ENCODE results near the gene RPS6KA4.

RPS6KA4 gene

GRCh38 chr11:64366751-64367150 lies 7.8 kb downstream of the RPS6KA4 start:
- DNase-seq (ENCODE audit: low read depth in 2 of 2), result no peak

DNA sequence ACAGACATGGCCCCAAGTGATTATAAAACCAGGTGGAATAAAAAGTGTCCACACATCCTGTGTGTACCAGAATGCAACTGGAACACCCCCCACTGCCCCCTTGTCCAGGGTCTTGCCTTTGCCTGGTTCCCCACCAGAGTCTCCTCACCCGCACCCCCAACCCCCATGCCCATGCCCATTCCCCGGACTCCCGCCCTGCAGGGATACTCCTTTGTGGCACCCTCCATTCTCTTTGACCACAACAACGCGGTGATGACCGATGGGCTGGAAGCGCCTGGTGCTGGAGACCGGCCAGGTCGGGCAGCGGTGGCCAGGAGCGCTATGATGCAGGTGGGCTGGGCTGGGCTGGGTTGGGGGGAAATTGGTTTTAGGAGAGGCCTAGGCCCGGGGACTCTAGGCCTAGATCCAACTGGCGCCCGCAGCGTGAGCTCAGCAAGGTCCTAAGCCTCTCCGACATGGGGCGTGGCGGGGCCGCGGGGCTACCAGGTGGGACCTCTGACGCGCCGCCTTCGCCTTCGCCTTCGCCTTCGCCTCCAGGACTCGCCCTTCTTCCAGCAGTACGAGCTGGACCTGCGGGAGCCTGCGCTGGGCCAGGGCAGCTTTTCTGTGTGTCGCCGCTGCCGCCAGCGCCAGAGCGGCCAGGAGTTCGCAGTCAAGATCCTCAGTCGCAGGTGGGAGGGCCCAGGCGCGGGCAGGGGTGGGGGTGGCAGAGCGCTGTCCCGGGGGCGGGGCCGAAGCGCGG lies 9.1 kb downstream of the RPS6KA4 start:
- no peak for DNase-seq (ENCODE audit: low read depth in 2 of 2)

GRCh38 chr11:64368673-64369074 lies 9.7 kb downstream of the RPS6KA4 start:
- DNase-seq (ENCODE audit: low read depth in 2 of 2), result no peak

GRCh38 chr11:64369440-64370421 lies 10.8 kb downstream of the RPS6KA4 start:
- DNase-seq (ENCODE audit: low read depth in 2 of 2), result no peak

- no peak for DNase-seq (ENCODE audit: low read depth in 2 of 2)
These were observed 12.2 kb downstream of the RPS6KA4 start for GRCh38 chr11:64371201-64371600.

- no peak for DNase-seq (ENCODE audit: low read depth in 2 of 2)
These were observed 13.1 kb downstream of the RPS6KA4 start for GRCh38 chr11:64372021-64372420.

- no peak for DNase-seq (ENCODE audit: low read depth in 2 of 2)
These were observed 14.0 kb downstream of the RPS6KA4 start for GRCh38 chr11:64372802-64373597.

DNA sequence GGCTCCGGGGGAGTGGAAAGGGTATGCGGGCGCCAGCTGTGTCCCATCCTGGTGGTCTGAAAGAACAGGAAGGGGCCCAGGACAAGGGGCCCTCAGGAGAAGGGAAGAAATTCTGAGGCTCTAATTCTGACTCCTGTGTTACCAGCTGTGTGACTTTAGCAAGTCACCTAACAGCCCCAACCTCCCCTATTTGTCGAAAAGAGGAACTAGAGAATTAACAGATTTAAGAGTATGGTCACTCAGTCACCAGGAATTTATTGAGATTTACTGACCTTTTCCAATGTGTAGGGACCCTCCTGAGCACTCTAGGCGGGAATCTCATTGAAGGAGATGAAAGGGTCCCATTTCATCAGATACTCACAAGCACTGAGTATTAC lies 14.6 kb downstream of the RPS6KA4 start:
- DNase-seq (ENCODE audit: low read depth in 2 of 2), result no peak

- DNase-seq (ENCODE audit: low read depth in 2 of 2), result no peak
These were observed 17.1 kb downstream of the RPS6KA4 start for GRCh38 chr11:64376071-64376470.

GRCh38 chr11:64378335-64378880 lies 19.4 kb downstream of the RPS6KA4 start:
- no peak for DNase-seq (ENCODE audit: low read depth in 2 of 2)

DNA sequence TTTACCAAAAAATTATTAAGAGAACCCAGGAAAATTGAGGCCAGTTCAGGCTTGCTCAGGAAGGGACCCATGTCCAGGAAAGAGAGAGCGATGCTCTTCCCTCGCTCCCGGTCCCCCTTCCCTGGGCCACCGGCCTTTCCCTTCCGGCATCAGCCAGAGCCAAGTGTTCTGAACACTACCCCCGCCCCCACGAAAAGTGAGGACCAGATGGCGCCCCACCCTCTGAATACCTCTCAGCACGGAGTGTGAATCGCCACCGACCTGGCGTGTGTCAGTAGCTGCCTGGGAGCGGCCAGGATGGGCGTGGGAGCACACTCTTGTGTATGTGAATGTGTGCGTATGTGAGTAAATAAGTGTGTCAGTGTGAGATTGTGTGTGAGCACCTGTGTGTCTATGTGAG lies 20.2 kb downstream of the RPS6KA4 start:
- DNase-seq (ENCODE audit: low read depth in 2 of 2), result no peak

DNA sequence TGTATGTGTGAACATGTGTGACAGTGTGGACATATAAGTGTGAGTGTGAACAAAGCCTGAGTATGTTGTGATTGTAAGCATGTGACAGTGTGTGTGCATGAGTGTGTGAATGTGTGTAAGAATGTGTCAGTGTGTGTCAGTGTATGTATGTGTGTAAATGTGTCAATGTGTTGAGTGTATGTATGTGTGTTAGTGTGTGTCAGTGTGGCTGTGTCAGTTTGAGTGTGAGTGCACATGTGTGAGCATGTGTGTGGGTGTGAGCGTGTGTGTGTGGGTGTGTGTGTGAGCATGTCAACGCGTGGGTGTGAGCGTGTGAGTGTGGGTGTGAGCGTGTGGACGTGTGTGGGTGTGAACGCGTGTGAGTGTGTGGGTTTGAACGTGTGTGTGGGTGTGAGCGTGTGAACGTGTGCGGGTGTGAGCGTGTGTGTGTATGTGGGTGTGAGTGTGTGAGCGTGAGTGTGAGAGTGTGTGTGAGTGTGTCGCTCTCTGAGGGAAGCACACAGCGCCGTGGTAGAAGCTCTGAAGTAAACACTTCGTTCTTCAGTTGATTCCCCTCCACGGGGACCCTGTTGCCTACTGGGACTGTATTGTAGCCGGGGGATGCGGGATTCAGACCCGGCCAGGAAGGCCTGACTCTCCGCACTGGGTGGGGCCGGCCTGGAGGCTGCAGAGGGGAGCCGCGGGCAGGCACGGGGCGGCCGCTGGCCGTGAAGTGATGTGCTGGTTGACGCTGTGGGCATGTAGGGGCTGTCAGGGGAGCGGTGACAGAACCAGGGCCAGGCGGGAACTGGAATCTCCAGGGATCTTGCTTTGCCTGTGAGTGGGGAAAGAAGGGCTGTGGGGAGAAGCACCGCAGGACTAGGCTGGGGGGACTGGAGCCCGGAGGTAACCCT lies 21.1 kb downstream of the RPS6KA4 start:
- no peak for DNase-seq (ENCODE audit: low read depth in 2 of 2)

- DNase-seq (ENCODE audit: low read depth in 2 of 2), result no peak
These were observed 22.4 kb downstream of the RPS6KA4 start for GRCh38 chr11:64381350-64381749.

DNA sequence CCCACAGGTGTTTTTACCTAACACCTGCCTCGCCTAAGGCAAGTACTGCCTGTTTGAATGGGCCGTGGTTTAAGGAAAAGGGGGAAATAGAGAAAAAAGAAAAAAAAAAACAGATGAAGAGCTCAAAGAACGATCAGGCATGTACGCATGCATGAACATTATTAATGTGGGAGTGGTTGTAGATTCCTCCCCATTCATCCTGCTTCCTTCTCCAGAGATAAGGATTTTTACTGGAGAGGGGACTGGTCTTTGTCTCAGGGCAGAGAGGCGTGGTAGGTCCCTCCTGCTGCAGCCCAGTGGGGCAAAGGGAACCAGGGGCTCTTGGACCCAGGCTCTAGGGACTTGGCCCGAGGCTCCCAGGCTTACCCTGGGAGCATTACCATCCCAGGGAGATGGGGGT lies 23.1 kb downstream of the RPS6KA4 start:
- DNase-seq (ENCODE audit: low read depth in 2 of 2), result no peak

DNA sequence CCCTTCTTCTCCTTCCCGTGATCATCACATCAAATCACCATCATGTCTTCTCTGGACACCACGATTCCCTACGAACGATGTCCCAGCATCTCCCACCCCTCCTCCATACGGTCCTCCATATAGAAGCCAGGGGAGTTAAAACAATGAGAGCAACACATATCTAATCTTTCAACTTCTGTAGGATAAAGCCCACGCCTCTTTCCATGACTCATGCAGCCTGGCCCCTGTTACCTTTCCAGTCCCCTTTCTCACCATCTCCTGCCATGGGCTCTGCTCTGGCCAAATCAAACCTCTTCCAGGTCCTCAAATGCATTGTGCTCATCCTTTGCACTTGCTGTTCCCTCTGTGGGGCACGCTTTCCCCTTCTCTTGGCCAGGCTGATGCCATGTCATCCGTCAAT lies 23.6 kb downstream of the RPS6KA4 start:
- no peak for DNase-seq (ENCODE audit: low read depth in 2 of 2)

DNA sequence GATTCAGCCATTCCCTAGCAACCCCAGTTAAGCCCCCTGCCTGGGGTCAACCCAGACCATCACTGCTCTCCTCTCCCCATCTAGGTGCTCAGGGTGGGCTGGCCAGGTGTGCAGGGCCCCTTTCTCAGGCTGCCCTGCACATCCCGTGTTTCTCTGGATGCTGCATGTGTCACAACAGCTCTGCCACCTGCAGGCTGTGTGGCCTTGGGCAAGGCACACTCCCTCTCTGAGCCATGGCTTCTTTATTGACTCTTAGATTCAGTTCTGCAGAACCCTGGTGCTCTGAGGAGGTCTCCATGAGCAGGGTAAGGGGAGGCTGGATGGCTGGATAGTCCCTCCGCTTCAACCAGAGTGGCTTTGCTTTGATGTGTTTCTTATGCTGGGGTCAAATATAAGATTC lies 24.6 kb downstream of the RPS6KA4 start:
- no peak for DNase-seq (ENCODE audit: low read depth in 2 of 2)

GRCh38 chr11:64384028-64384737 lies 25.2 kb downstream of the RPS6KA4 start:
- DNase-seq (ENCODE audit: low read depth in 2 of 2), result no peak

DNA sequence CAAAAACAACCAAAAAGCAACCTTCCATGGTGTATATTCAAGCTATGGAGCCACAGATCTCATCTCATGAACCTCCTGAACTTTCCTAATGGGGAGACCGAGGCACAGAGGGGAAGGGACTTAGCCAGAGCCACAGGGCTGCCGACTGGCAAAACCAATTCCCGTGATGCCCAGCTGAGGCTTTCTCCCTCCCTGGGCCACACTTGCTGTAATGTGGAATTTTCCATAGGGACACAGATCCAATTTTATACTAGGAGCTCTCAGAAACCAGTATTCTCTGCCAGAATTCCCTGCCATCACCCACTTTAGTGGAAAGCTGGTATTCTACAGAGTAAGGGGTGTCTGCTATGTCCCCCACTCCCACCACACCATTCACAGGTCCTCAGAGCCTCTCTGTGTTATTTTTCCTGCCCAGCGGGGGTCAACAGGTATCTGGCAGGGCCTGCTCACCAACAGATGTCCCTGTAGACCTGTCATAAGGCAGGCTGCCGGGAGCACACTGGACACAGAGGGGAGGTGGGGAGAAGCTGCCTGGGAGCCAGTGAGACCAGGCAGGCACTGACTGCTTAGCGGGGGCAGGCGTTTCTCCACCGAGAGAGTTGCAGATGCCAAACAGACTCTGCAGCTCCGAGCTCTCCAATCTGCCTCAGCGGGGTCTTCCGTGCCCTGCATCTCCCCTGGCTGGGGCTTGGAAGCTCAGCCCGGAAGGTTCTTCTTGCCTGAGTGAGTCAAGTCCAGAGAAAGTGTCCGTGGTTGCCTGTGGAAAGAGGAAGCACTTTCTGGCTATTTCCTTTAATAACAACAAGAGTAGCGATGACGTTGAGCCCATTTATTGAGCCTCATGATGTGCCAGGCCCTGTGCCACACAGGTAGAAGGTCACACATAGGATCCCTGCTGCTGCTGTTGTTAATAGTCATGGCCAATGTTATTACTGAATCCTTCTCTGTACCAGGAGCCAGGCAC lies 26.3 kb downstream of the RPS6KA4 start:
- no peak for DNase-seq (ENCODE audit: low read depth in 2 of 2)
